ENCODE measurements around the gene TCEA3. TPM values are rescaled to one million over a fixed set of nuclear protein-coding genes. Genes with fewer than 3 reads are reported as not detected.

TCEA3 gene
- total RNA-seq, 1 donor from 2014 or later = 9.7 TPM

GRCh38 chr1:23387494-23387893 lies 37.1 kb downstream of the TCEA3 start:
- H3K36me3 Mint-ChIP-seq (ENCODE audit: low read depth, unreplicated experiment) = peaks cover 10% of the 10 kb centered on the region
- peaks cover 6% of the 10 kb centered on the region for H3K27me3 Mint-ChIP-seq (ENCODE audit: unreplicated experiment)
- H3K4me1 Mint-ChIP-seq (ENCODE audit: unreplicated experiment) = peaks cover 36% of the 10 kb centered on the region
- no peak for TF ChIP-seq CTCF (IDR thresholded peaks at IDR 0.05; ENCODE audit: unreplicated experiment)
- no peak overlapping the region for H3K4me3 Mint-ChIP-seq (ENCODE audit: unreplicated experiment)
- H3K9me3 Mint-ChIP-seq (ENCODE audit: unreplicated experiment) = no peaks in the 10 kb centered on the region
- H3K27ac Mint-ChIP-seq (ENCODE audit: unreplicated experiment) = no peak overlapping the region
- no peak for DNase-seq (ENCODE audit: low spot score)

GRCh38 chr1:23385119-23385621 lies 39.4 kb downstream of the TCEA3 start:
- H3K27me3 Mint-ChIP-seq (ENCODE audit: unreplicated experiment) = peaks cover 4% of the 10 kb centered on the region
- no peak for TF ChIP-seq CTCF (IDR thresholded peaks at IDR 0.05; ENCODE audit: unreplicated experiment)
- no peak for DNase-seq (ENCODE audit: low spot score)
- H3K9me3 Mint-ChIP-seq (ENCODE audit: unreplicated experiment) = no peaks in the 10 kb centered on the region
- peaks cover 18% of the 10 kb centered on the region for H3K36me3 Mint-ChIP-seq (ENCODE audit: low read depth, unreplicated experiment)
- H3K27ac Mint-ChIP-seq (ENCODE audit: unreplicated experiment) = no peak overlapping the region
- H3K4me1 Mint-ChIP-seq (ENCODE audit: unreplicated experiment) = peaks cover 46% of the 10 kb centered on the region
- H3K4me3 Mint-ChIP-seq (ENCODE audit: unreplicated experiment) = no peak overlapping the region

GRCh38 chr1:23384312-23385058 lies 40.1 kb downstream of the TCEA3 start:
- Mint-ChIP-seq H3K36me3 (ENCODE audit: low read depth, unreplicated experiment) (peaks cover 18% of the 10 kb centered on the region), H3K4me1 (ENCODE audit: unreplicated experiment) (peaks cover 41% of the 10 kb centered on the region), H3K4me3 (ENCODE audit: unreplicated experiment) (peak overlapping the region; percentile 42), H3K27ac (ENCODE audit: unreplicated experiment) (no peak overlapping the region), H3K27me3 (ENCODE audit: unreplicated experiment) (peaks cover 4% of the 10 kb centered on the region), H3K9me3 (ENCODE audit: unreplicated experiment) (no peaks in the 10 kb centered on the region)
- TF ChIP-seq CTCF (IDR thresholded peaks at IDR 0.05; ENCODE audit: unreplicated experiment) = no peak
- DNase-seq (ENCODE audit: low spot score) = no peak

GRCh38 chr1:23383577-23384311 lies 40.8 kb downstream of the TCEA3 start:
- Mint-ChIP-seq H3K27ac (ENCODE audit: unreplicated experiment) (no peak overlapping the region), H3K4me1 (ENCODE audit: unreplicated experiment) (peaks cover 46% of the 10 kb centered on the region), H3K27me3 (ENCODE audit: unreplicated experiment) (peaks cover 4% of the 10 kb centered on the region), H3K4me3 (ENCODE audit: unreplicated experiment) (peak overlapping the region; percentile 42), H3K36me3 (ENCODE audit: low read depth, unreplicated experiment) (peaks cover 18% of the 10 kb centered on the region), H3K9me3 (ENCODE audit: unreplicated experiment) (no peaks in the 10 kb centered on the region)
- TF ChIP-seq CTCF (IDR thresholded peaks at IDR 0.05; ENCODE audit: unreplicated experiment) = no peak
- DNase-seq (ENCODE audit: low spot score) = peak; percentile 17

Measured in endothelial cell (in vitro differentiated cells).